Activated CD8-positive, alpha-beta T cell treated with anti-CD3 and anti-CD28 coated beads, Interleukin-2, amount 10 ng/mL, durations not matched to agents 7 days and 5 days (primary cell): ENCODE measurements around the gene TUT7. TPM values are rescaled to one million over a fixed set of nuclear protein-coding genes. Genes with fewer than 3 reads are reported as not detected.
"Not testable (repeated sequence)": the region's sequence is repeated elsewhere in the genome, so short reads cannot be mapped to it uniquely, and the experiment has no call there.

ENCODE experiments used
- ATAC-seq: fragments of 150-1000 bp; cut with Tn5 transposase; one replicate; pipeline ENCODE4 v1.10.0; 2021; ENCODE audit warnings: moderate library complexity
- CTCF ChIA-PET: fragments of 350-600 bp; sonication (Branson Sonifier 250); formaldehyde crosslinking; loops from one replicate; lab custom pipeline; 2021; ENCODE audit warnings: antibody characterized with exemption; lab: Charles Lee
- POLR2A ChIA-PET: fragments of 350-600 bp; sonication (Branson Sonifier 250); formaldehyde crosslinking; loops from one replicate; lab custom pipeline; 2021; ENCODE audit warnings: antibody characterized with exemption; lab: Charles Lee
- DNase-seq: peaks from one replicate; pipeline ENCODE4 v3.0.0-alpha.2; 2020
- H3K27ac Mint-ChIP-seq: one replicate; pipeline ENCODE4 v1.8.0; 2021; ENCODE audit warnings: mild to moderate bottlenecking, mixed read lengths
- H3K27me3 Mint-ChIP-seq: one replicate; pipeline ENCODE4 v1.8.0; 2021; ENCODE audit warnings: low read depth, mixed read lengths
- H3K36me3 Mint-ChIP-seq: one replicate; pipeline ENCODE4 v1.8.0; 2021; ENCODE audit warnings: low read depth, mixed read lengths
- H3K4me1 Mint-ChIP-seq: one replicate; pipeline ENCODE4 v1.8.0; 2021; ENCODE audit warnings: low read depth, mixed read lengths
- H3K4me3 Mint-ChIP-seq: one replicate; pipeline ENCODE4 v1.8.0; 2021; ENCODE audit warnings: mild to moderate bottlenecking, mixed read lengths
- H3K9me3 Mint-ChIP-seq: one replicate; pipeline ENCODE4 v1.8.0; 2022; ENCODE audit warnings: mixed read lengths; ENCODE audit not compliant: insufficient read depth
- total RNA-seq, 2 experiments: library from RNA; stranded (reverse); gene quantifications; one replicate each; pipeline ENCODE4 v1.2.3, GENCODE V29; 2021

The TUT7 gene, protein sequence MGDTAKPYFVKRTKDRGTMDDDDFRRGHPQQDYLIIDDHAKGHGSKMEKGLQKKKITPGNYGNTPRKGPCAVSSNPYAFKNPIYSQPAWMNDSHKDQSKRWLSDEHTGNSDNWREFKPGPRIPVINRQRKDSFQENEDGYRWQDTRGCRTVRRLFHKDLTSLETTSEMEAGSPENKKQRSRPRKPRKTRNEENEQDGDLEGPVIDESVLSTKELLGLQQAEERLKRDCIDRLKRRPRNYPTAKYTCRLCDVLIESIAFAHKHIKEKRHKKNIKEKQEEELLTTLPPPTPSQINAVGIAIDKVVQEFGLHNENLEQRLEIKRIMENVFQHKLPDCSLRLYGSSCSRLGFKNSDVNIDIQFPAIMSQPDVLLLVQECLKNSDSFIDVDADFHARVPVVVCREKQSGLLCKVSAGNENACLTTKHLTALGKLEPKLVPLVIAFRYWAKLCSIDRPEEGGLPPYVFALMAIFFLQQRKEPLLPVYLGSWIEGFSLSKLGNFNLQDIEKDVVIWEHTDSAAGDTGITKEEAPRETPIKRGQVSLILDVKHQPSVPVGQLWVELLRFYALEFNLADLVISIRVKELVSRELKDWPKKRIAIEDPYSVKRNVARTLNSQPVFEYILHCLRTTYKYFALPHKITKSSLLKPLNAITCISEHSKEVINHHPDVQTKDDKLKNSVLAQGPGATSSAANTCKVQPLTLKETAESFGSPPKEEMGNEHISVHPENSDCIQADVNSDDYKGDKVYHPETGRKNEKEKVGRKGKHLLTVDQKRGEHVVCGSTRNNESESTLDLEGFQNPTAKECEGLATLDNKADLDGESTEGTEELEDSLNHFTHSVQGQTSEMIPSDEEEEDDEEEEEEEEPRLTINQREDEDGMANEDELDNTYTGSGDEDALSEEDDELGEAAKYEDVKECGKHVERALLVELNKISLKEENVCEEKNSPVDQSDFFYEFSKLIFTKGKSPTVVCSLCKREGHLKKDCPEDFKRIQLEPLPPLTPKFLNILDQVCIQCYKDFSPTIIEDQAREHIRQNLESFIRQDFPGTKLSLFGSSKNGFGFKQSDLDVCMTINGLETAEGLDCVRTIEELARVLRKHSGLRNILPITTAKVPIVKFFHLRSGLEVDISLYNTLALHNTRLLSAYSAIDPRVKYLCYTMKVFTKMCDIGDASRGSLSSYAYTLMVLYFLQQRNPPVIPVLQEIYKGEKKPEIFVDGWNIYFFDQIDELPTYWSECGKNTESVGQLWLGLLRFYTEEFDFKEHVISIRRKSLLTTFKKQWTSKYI (N-terminal part only)
- total RNA-seq, result 10 to 100 TPM; 30.8 to 32.3 TPM

DNA sequence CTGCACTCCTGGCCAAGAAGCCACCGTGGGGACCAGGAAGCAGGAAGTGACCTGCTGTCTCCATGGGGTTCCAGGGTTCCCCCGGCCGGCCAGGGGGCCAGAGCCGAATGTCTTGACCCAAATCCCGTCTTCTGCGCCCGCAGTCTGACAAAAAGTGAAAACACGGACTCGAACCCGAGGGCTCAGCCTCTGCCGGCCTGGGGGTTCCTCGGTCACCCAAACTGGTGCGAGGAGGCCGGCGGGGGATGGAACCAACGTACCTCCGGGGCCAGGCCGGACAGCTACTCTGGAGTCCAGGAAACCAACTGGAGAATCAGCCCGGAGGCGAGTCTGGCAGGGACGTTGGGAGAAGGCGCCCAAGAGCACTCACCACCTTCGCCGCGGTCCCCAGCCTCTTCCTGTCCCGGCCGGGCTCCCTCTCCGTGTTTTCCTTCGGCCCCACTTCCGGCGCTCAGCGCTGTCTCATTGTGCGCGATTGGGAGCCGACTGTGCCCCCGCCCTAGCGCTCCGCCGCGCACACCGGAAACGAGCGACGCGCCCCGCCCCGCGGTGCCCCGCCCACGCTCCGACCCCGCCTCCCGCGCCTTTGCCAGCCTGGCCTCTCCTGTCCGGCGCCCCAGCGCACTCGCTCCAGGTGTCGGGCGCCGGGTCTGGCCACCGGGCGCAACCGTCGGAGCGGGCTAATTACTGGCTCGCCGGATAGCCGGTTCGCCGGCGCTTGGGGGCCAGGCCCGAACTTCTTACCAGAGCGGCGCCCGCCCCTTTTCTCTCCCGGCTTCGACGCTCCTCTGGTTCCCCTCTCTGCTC is at the start of gene TUT7:
TUT7 (minus strand) TSS at position 400 of the 807 bp plus-strand sequence. CDS start 1,211 bp downstream, outside the sequence.
- DNase-seq (peak; percentile 96), ATAC-seq (peak; percentile 93)
- Mint-ChIP-seq H3K9me3 (no peaks in the 10 kb centered on the region), H3K27ac (peak within 1 kb of the TSS; percentile 96), H3K27me3 (peaks cover 2% of the 10 kb centered on the region), H3K4me3 (peak within 1 kb of the TSS; percentile 98), H3K36me3 (peaks cover 29% of the 10 kb centered on the region), H3K4me1 (peaks cover 38% of the 10 kb centered on the region)
- ChIA-PET CTCF (no interaction called here), POLR2A (interaction anchor here (0.7 to 1.5 kb wide), 2 partner anchors 14 to 72 kb away, joined by 3 to 5 read pairs; partner anchors contain the start of gene ISCA1)

DNA sequence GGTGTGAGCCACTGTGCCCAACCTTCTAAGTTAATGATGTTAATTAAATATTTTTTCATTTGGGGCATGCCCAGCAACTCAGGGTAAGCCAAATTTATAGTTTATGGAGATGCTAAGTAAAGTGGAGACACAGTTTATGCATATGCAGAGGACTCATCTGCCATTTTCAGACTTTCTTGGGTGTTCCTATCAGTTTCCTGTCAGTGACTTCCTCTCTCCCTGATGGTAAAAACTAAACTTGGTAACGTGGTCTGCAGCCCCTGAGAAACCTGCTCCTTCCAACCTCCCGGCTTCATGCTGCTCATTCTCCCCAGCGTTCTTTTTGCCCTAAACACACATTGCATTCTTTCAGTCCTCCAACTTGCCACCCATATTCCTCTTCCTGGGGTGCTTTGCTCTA is 48.4 kb upstream of the TUT7 start:
- no peaks in the 10 kb centered on the region for H3K9me3 Mint-ChIP-seq

DNA sequence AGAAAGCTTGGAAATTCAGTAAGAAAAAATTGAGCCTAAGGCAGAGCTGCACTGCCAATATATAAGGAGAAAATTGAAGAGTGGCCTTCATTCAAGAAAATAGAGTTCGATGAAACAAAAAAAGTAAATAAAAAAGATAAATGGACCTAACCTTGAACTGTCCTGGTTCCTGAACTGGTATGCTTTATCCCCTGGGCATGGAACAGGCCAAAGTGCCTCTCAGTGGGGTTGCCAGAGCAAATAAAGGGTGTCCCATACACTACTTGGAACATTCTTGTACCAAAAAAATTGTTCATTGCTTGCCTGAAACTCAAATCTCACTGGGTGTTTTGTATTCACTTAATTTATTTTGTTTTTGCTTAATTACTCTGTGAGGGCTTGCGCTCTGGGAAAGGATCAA is 42.2 kb upstream of the TUT7 start:
- Mint-ChIP-seq H3K27me3 (peaks cover 13% of the 10 kb centered on the region), H3K36me3 (no peaks in the 10 kb centered on the region), H3K4me3 (no peak overlapping the region), H3K9me3 (no peaks in the 10 kb centered on the region), H3K4me1 (no peaks in the 10 kb centered on the region), H3K27ac (no peak overlapping the region)
- ChIA-PET POLR2A (no interaction called here), CTCF (no interaction called here)
- DNase-seq (no peak), ATAC-seq (no peak)

More for the DNA sequence above, 48.4 kb upstream of the TUT7 start:
- Mint-ChIP-seq H3K4me1 (no peaks in the 10 kb centered on the region), H3K4me3 (no peak overlapping the region), H3K36me3 (no peaks in the 10 kb centered on the region), H3K27me3 (peaks cover 5% of the 10 kb centered on the region), H3K27ac (no peak overlapping the region)
- no peak for DNase-seq
- CTCF ChIA-PET, result no interaction called here
- POLR2A ChIA-PET, result no interaction called here
- no peak for ATAC-seq

DNA sequence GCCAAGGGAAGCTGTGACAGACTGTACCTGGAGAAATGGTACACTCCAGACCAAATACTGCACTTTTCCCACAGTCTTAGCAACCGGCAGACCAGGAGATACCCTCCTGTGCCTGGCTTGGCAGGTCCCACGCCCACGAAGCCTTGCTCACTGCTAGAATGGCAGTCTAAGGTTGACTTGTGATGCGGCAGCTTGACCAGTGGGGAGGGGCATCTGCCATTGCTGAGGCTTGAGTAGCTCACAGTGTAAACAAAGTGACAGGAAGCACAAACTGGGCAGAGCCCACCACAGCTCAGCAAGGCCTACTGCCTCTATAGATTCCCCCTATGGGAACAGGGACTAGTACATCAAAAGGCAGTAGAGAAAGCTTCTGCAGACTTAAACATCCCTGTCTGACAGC is 36.0 kb upstream of the TUT7 start:
- CTCF ChIA-PET, H3K4me1 Mint-ChIP-seq, POLR2A ChIA-PET, H3K36me3 Mint-ChIP-seq, ATAC-seq, H3K4me3 Mint-ChIP-seq, H3K9me3 Mint-ChIP-seq, DNase-seq, H3K27ac Mint-ChIP-seq: not testable (repeated sequence)
- peaks cover 12% of the 10 kb centered on the region for H3K27me3 Mint-ChIP-seq

DNA sequence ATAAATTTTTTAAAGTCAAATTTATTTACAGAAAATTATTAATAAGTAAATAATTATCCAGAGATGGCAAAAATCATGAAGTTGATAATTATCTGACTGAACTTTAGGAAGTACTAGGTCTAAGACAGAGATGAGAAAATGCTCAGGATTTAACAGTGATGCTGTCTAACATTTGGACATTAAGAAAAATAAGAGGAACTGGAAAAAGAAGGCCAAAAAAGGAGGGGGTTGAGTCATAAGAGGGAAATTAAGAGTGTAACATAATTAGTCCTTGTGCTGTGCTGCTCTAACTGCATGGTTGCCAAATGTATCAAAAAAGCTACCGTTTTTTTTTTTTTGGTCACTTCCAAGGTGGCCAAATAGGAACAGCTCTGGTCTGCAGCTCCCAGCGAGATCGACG is 35.4 kb upstream of the TUT7 start:
- H3K27me3 Mint-ChIP-seq, result peaks cover 12% of the 10 kb centered on the region
- no peaks in the 10 kb centered on the region for H3K36me3 Mint-ChIP-seq
- H3K4me3 Mint-ChIP-seq, result no peak overlapping the region
- H3K4me1 Mint-ChIP-seq, result no peaks in the 10 kb centered on the region
- no peak overlapping the region for H3K27ac Mint-ChIP-seq
- H3K9me3 Mint-ChIP-seq, result peaks cover 2% of the 10 kb centered on the region
- DNase-seq (no peak), ATAC-seq (no peak)
- ChIA-PET POLR2A (no interaction called here), CTCF (interaction anchor here (1.2 kb wide), 1 partner anchor 45 kb away, joined by 3 read pairs; no protein-coding TSS in a partner anchor)

DNA sequence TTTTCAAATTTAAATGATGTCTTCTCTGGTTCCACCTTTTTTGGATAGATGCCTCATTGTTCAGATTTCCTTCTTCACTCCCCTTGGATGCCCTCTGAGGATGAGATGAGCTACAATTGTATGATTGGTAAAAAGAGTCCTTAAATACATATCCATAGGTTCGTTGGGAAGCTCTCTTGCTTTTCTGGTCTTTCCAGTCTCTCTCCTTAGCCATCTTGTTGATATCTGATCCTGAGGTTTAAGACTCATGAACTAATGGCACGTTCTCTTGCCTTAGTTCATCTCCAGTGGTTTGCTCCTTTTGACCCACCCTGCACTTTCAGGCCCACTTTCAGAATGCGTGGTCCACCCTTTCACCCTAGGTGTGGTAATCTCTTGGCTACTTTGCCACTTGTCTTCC is 33.2 kb upstream of the TUT7 start:
- H3K27ac Mint-ChIP-seq, result no peak overlapping the region
- H3K36me3 Mint-ChIP-seq, result no peaks in the 10 kb centered on the region
- no peak for DNase-seq
- H3K9me3 Mint-ChIP-seq, result peaks cover 10% of the 10 kb centered on the region
- no peak overlapping the region for H3K4me3 Mint-ChIP-seq
- no peaks in the 10 kb centered on the region for H3K4me1 Mint-ChIP-seq
- ChIA-PET POLR2A (no interaction called here), CTCF (no interaction called here)
- H3K27me3 Mint-ChIP-seq, result peaks cover 9% of the 10 kb centered on the region
- ATAC-seq, result no peak

DNA sequence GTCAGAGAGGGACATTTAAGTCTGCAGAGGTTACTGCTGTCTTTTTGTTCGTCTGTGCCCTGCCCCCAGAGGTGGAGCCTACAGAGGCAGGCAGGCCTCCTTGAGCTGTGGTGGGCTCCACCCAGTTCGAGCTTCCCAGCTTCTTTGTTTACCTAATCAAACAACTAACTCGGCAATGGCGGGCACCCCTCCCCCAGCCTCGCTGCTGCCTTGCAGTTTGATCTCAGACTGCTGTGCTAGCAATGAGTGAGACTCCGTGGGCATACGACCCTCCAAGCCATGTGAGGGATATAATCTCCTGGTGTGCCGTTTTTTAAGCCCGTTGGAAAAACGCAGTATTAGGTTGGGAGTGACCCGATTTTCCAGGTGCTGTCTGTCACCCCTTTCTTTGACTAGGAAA is 28.8 kb upstream of the TUT7 start:
- DNase-seq, POLR2A ChIA-PET, CTCF ChIA-PET, ATAC-seq, H3K27ac Mint-ChIP-seq, H3K36me3 Mint-ChIP-seq, H3K4me3 Mint-ChIP-seq, H3K4me1 Mint-ChIP-seq, H3K9me3 Mint-ChIP-seq: not testable (repeated sequence)
- H3K27me3 Mint-ChIP-seq, result peaks cover 11% of the 10 kb centered on the region

DNA sequence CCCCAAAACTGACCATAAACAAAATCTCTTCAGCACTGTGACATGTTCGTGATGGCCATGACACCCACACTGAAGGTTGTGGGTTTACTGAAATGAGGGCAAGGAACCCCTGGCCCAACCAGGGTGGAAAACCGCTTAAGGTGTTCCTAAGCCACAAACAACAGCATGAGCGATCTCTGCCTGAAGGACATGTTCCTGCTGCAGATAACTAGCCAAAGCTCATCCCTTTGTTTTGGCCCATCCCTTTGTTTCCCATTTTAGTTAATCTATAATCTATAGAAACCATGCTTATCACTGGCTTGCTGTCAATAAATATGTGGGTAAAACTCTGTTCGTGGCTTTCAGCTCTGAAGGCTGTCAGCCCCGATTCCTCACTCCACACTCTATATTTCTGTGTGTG is 21.8 kb upstream of the TUT7 start:
- H3K36me3 Mint-ChIP-seq, result no peaks in the 10 kb centered on the region
- H3K9me3 Mint-ChIP-seq, result peaks cover 6% of the 10 kb centered on the region
- peaks cover 17% of the 10 kb centered on the region for H3K27me3 Mint-ChIP-seq
- no peaks in the 10 kb centered on the region for H3K4me1 Mint-ChIP-seq
- ATAC-seq, result no peak
- no peak overlapping the region for H3K4me3 Mint-ChIP-seq
- CTCF ChIA-PET, result no interaction called here
- no peak overlapping the region for H3K27ac Mint-ChIP-seq
- DNase-seq, result no peak
- POLR2A ChIA-PET, result no interaction called here

DNA sequence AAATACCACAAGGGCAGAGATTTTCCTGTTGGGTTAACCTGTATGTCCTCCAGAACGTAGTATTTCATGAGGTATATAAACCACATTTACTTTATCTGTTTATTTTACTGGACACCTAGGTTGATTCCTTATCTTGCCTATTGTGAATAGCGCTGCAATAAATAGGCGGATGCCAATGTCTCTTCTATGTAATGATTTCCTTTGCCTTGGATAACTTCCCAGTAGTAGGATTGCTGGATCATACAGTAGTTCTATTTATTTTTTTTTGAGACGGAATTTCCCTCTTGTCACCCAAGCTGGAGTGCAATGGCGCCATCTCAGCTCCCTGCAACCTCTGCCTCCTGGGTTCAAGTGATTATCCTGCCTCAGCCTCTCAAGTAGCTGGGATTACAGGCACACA is 15.6 kb upstream of the TUT7 start:
- Mint-ChIP-seq H3K27me3 (peaks cover 11% of the 10 kb centered on the region), H3K36me3 (peaks cover 4% of the 10 kb centered on the region), H3K9me3 (peaks cover 20% of the 10 kb centered on the region), H3K4me1 (no peaks in the 10 kb centered on the region), H3K27ac (no peak overlapping the region), H3K4me3 (no peak overlapping the region)
- CTCF ChIA-PET, result no interaction called here
- DNase-seq (no peak), ATAC-seq (no peak)
- POLR2A ChIA-PET, result no interaction called here

DNA sequence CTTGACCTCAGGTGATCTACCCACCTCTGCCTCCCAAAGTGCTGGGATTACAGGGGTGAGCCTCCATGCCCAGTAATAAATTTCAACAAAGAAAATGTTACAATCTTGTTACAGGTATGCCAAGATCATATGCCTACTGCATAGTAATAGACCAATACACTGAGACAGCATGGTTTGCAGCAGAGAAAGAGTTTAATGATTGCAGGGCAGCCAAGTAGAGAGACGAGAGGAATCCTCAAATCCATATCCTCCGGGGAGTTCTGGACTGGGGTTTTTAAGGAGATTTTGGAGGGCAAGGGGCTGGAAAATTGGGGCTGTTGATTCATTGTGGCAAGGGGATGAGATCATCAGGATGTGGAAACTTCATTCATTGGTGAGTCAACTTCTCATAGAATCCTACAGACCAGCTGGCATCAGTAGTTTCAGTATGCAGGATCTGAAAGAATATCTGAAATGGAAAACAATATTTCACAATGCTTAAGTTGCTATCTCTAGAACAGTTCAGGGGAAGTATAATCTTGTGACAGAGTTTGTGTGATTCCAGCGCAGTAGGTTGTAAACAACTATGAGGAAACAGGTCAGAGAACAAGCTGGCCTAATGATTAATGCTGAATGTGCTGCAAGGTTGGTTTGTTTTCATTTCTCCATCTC is 14.8 kb upstream of the TUT7 start:
- ATAC-seq (no peak), DNase-seq (no peak)
- ChIA-PET CTCF (no interaction called here), POLR2A (no interaction called here)
- Mint-ChIP-seq H3K27ac (no peak overlapping the region), H3K36me3 (peaks cover 4% of the 10 kb centered on the region), H3K9me3 (peaks cover 20% of the 10 kb centered on the region), H3K4me1 (no peaks in the 10 kb centered on the region), H3K27me3 (peaks cover 14% of the 10 kb centered on the region), H3K4me3 (no peak overlapping the region)
